Endothelial cell of umbilical vein (primary cell): ENCODE results near the gene SH3TC2.

ENCODE experiments used
- CTCF ChIP-seq, 2 donors: IDR thresholded peaks; 1 replicate in 1 of 2; 2 replicates in 1 of 2; pipeline ENCODE4 v1.5.1; 2011; ENCODE audit warnings: low read length in 2 of 2, mild to moderate bottlenecking in 2 of 2, moderate library complexity in 2 of 2, control low read depth in 1 of 2, inconsistent platforms in 1 of 2, low read depth in 1 of 2; ENCODE audit not compliant: insufficient read depth in 1 of 2; ENCODE audit errors: extremely low read depth in 1 of 2
- EZH2 ChIP-seq: IDR thresholded peaks from 2 replicates; pipeline ENCODE4 v1.6.1; 2012; ENCODE audit warnings: borderline replicate concordance, low read depth, mild to moderate bottlenecking, moderate library complexity, low read length, inconsistent platforms; ENCODE audit not compliant: severe bottlenecking
- FOS ChIP-seq: IDR thresholded peaks from 2 replicates; pipeline ENCODE4 v1.6.1; 2011; ENCODE audit warnings: mild to moderate bottlenecking, low read length, moderate library complexity, borderline replicate concordance; ENCODE audit not compliant: insufficient read depth
- MAX ChIP-seq: IDR thresholded peaks from 2 replicates; pipeline ENCODE4 v1.6.1; 2011; ENCODE audit not compliant: insufficient read depth, insufficient read length
- MYC ChIP-seq: IDR thresholded peaks from one replicate; pipeline ENCODE4 v1.6.1; 2011; ENCODE audit warnings: mild to moderate bottlenecking, low read depth, low read length
- POLR2A ChIP-seq: IDR thresholded peaks from 2 replicates; pipeline ENCODE4 v1.6.1; 2012; ENCODE audit warnings: low read depth, mild to moderate bottlenecking, control low read depth, low read length
- POLR2AphosphoS5 ChIP-seq: IDR thresholded peaks from 2 replicates; pipeline ENCODE4 v1.6.1; 2012; ENCODE audit warnings: low read depth, mild to moderate bottlenecking, control low read depth, low read length, moderate library complexity; ENCODE audit not compliant: insufficient read depth

GRCh38 chr5:148972396-148972795 lies 90.5 kb downstream of the SH3TC2 start:
- TF ChIP-seq MYC: no peak
- TF ChIP-seq POLR2AphosphoS5: no peak
- no peak for TF ChIP-seq CTCF (IDR thresholded peaks at IDR 0.05; ENCODE audit: extremely low read depth in 1 of 2, insufficient read depth in 1 of 2, low read depth in 1 of 2, low read length in 2 of 2)
- no peak for TF ChIP-seq EZH2
- TF ChIP-seq POLR2A: no peak
- TF ChIP-seq FOS: no peak
- no peak for TF ChIP-seq MAX
